HUDEP-2 (cell line): ENCODE data around the gene ARF4.
"Not testable (repeated sequence)": the region's sequence is repeated elsewhere in the genome, so short reads cannot be mapped to it uniquely, and the experiment has no call there.

ENCODE experiments used
- DNase-seq, 76 experiments: peaks; one replicate each; lab custom pipeline; 2025; ENCODE audit not compliant: unreplicated experiment in 76 of 76; lab: John Stamatoyannopoulos, UW

ARF4 gene

DNA sequence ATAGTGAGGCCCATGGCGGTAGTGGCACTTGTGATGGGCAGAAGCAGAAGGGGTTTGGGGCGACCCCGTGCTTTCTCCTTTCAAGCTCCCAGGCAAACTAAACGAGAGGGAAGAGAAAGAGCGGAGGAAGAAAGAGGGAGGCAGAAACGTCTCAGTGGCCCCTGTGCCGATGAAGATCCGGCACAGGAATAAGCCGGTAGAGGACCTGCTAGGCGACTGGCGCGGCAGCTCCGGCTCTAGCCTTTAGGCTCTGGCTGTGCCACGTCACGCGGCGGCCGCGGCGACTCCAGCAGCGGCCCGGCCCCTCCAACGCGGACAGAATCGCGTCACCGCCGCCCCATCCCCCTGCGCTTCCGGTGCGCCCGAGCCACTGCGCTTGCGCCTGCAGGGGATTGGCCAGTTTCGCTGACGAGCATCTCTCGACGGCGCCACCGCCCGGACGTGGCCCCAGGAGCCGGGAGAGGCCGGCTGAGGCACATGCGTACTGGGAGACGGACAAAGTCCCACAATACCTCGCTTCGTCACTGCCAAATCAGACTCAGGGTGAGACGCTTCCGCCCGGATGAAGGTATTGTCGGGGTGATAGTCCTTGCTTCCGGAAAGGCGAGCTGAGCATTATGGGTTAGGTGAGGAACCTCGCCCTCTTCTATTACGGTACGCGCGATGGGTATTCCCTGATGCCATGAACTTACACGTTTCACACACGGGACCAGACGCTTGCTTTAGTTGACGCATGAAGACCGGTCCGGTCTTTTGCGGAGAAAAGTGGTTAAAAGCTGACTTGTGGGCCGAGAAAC is at the start of gene ARF4:
ARF4 (minus strand) TSS at position 218 of the 797 bp plus-strand sequence; CDS start at position 14, 204 bp downstream.
- DNase-seq, result peak; percentile 26 to 100 (median 98)

DNA sequence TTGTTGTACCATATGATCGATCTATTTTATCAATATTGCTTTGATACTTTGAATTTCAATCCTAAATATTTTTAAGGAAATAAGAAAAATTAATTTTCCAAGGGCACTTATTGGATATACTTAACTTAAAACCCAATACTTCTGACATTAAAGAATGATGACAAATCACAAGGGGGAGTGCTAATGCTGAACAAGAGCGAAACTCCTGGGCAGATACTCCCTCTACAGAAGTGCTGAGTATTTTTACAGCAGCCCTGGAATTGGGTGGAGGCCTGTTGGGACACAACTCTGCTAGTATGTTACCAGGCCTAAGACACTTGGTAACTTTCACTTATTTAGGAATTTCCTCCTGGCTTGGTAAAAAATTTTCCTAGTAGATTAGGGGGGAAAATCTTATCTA is 49.6 kb upstream of the ARF4 start:
- peak in 3 of 76 experiments; percentile 9 to 14 (median 13) for DNase-seq

DNA sequence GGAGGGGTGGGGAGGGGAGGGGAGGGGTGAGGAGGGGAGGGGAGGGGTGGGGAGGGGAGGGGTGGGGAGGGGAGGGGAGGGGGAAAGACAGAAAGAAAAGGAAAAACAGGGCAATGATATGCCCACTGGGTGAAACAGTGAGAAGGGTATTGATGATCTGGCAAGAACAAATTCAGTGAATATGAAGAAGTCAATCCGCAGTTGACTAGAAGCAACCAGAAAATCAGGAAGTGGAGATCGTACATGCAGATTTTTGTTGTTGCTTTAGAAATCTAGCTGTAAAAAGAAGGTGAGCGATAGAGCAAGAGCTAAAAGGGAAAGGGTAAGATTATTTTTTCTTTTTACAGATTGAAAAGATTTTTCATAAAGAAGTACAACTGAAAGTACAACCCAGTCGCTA is 47.6 kb upstream of the ARF4 start:
- DNase-seq, result no peak

DNA sequence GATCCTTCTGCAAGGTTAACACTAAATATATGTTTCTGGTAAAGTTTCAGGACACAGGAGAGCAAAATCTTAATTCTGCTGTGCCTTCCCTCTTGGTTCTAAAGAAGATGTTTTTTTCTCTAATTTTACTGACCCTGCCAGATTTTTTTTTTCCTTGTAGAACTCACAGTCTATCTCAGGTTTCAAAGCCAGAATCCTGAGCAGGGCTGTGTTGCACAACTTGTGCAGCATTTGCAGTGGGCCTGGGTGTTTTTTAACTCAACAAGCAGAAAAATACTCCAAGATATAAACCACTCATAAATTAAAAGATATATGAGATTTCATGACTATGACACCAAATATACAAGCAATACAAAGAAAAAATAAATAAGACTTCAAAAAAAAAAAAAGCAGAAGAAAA is 40.2 kb upstream of the ARF4 start:
- no peak for DNase-seq

DNA sequence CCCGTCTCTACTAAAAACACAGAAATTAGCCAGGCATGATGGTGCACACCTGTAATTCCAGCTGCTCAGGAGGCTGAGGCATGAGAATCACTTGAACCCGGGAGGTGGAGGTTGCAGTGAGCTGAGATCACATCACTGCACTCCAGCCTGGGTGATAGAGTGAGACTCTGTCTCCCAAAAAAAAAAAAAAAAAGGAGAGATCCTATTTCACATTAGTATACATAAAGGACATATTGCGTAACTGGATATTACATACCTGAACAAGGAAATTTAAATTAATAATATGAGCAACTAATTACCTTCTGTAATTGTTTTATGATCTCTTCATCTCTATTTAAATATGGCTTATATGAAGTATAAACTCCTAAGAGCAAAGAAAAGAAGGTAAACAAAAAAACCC is 37.1 kb upstream of the ARF4 start:
- not testable (repeated sequence) for DNase-seq

DNA sequence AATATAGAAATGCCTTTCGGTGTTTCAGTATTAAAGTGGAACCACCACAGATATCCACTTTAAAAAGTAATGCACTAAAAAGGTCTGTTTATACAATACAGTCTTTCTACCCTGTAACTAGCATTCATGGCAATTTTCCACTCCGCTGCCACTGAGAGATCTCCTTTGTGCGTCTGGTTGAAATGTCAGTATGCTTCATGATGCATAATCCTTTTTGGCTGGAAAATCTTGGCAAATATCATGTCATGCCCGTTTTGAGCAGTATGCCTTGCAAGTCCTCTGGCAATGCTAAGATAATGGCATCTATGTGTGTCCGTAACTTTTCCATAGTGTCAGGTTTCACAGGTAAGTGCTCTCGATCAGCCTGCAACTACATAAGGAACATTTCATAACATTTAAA is 30.8 kb upstream of the ARF4 start:
- DNase-seq, result no peak

DNA sequence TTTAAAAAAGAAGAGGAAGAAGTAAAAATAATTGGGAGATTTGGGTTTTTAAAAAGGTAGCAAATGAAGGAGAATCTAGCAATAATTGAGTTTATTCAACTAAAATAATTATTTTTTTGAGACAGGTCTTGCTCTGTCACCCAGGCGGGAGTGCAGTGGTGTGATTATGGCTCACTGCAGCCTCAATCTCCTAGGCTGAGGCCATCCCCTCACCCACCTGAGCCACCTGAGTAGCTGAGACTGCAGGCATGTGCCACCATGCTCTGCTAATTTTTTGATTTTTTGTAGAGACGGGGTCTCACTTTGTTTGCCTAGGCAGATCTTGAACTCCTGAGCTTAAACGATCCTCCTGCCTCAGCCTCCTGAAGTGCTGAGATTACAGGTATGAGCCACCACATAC is 27.7 kb upstream of the ARF4 start:
- no peak for DNase-seq

DNA sequence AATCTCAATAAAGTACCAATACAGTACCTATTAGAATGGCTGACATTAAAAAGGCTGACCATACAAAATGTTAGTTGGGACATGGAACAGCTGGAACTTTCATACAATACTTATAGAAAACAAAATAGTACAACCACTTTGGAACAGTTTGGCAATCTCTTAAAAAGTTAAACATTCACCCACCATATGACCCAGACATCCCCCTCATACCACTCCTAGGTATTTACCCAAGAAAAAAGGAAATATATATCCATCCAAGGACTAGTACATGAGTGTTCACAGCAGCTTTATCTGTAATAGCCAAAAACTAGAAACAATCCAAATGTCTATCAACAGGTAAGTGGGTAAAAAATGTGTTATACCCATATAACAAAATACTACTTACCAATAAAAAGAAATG is 25.2 kb upstream of the ARF4 start:
- no peak for DNase-seq

DNA sequence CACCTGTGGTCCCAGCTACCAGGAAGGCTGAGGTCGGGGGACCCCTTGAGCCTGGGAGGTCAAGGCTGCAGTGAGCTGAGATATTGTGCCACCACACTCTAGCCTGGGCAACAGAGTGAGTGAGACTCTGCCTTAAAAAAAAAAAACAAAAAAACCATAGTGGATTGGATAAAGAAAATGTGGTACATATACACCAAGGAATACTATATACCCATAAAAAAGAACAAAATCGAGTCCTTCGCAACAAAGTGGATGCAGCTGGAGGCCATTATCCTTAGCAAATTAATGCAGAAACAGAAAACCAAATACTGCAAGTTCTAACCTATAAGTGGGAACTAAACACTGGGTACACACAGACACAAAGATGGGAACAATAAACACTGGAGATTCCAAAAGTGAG is 20.6 kb upstream of the ARF4 start:
- no peak for DNase-seq

DNA sequence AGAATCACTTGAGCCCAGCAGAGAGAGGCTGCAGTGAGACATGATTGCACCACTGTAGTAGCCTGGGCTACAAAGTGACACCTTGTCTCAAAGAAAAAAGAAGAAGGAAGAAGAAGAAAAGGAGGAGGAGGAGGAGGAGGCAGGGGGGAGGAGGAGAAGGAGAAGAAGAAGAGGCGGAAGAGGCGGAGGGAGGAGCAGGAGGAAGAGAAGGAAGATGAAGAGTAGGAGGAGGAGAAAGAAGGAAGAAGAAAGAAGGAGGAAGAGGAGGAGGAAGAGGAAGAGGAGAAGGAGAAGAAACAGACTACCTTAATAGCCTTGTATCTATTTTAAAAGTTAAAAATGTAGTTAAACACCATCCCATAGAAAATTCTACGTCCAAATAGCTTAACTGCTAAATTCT is 19.1 kb upstream of the ARF4 start:
- no peak for DNase-seq

DNA sequence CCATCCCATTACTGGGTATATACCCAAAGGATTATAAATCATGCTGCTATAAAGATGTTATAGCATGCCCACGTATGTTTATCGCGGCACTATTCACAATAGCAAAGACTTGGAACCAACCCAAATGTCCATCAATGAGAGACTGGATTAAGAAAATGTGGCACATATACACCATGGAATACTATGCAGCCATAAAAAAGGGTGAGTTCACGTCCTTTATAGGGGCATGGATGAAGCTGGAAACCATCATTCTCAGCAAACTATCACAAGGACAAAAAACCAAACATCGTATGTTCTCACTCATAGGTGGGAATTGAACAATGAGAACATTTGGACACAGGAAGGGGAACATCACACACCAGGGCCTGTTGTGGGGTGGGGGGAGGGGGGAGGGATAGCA is 14.7 kb upstream of the ARF4 start:
- DNase-seq, result not testable (repeated sequence)

DNA sequence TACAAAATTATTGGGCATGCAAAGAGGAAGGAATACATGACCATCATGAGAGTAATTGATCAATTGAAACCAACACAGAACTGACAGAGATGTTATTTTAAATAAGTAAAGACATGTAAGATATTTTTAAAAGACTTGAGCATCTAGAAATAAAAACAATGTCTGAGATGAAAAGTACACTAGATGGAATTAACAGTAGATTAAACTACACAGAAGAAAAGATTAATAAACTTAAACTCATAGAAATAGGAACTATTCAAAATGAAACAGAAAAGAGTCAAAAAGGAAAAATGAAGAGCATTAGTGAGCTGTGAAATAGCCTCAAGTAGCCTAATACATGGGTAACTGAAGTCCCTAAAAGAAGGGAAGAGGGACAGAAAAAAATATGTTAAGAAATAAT is 8.5 kb upstream of the ARF4 start:
- no peak for DNase-seq

DNA sequence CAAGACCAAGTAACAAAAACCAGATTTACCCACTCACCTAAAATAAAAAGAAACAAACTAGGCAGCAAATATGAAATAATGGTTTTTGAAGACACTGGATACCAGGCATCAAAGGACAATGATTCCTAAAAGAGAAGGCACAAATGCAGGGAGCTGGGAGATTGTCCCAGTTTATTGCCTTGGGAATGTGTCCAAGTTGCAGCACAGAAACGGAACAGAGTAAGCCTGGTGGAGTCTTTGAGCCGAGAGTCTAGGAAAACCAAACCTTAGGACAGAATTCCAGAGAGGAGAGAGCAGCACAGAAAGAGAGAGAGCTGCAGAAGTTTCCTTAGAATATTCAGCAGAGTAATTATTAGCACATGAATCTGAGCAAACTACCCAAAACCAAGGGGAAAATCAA is 7.8 kb upstream of the ARF4 start:
- DNase-seq, result no peak

DNA sequence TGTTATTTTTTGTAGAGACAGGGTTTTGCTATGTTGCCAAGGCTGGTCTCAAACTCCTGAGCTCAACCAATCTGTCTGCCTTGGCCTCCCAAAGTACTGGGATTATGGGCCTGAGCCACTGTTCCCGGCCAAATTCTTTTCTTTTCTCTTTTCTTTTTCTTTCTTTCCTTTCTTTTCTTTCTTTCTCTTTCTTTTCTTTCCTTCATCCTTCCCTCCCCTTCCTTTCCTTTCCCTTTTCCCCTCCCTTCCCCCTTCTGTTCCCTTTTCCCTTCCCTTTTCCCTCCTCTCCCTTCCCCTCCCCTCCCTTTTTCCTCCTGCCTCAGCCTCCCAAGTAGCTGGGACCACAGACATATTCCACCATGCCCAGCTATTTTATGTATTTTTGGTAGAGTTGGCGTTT is 3.1 kb upstream of the ARF4 start:
- DNase-seq, result no peak

DNA sequence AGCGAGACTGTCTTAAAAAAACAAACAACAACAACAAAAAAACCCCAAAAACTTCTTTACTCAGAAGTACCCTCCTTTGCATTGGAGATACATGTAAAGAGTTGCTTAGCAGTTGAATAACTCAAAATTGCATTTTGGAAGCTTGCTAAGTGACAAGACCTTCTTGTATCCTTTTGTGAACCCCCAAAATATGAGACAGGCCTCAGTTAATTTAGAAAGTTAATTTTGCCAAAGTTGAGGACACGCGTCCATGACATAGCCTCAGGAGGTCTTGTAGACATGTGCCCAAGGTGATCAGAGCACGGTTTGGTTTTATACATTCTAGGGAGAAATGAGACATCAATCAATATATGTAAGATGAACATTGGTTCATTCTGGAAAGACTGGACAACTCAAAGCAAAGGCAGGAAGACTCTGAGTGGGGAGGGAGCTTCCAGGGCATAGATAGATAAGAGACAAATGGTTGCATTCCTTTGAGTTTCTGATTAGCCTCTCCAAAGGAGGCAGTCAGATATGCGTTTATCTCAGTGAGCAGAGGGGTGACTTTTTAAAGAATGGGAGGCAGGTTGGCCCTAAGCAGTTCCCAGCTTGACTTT is 1.7 kb upstream of the ARF4 start:
- peak in 64 of 76 experiments; percentile 4 to 81 (median 46) for DNase-seq

DNA sequence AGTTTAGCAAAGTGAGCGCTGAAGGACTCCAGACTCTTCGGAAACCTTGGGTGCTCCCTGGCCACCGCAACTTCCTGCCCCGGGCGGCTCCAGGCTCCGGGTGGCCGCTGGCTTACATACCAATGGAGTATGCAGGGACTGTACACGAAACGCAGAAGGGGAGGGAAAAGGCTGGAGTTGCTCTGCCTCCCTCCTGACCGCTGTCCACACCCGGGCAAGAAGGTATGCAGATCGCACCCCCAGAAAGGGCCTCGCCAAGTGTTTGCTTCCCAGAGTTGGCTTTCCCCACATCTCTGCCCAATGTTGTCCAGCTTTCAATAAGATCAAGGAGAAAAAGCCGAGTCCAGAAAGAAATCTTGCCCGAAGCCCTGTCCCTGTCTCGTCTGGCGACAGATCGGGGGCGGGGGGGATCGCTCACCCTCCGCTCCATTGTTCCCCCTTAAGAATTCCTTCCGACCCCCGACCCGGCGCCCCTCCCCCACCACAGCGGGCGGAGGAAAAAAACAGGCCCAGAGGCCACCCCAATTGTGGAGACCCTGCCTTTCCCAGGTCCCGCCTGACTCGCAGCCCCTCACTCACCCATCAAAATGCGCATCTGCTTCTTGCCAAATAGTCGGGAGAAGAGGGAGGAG is 533 bp downstream of the ARF4 start:
- DNase-seq, result peak in 66 of 76 experiments; percentile 3 to 68 (median 38)

DNA sequence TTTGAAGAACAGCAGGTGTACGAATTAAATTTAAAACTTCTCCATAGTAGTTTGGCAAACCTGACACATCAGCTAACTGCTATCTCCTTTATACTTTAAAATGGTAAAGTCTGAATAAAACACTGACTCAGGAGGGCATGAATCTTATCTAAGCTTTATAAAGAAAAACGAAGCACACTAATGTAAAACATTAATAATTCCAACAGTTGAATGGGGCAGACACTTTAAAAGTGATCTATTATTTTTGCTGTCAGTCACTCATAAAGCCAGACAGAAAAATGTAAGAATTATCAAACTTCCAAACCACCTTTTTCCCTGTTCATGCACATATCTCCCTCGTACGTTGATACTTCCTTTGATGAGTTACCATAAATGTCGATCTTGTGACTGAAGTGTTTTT is 2.6 kb downstream of the ARF4 start:
- DNase-seq, result no peak

DNA sequence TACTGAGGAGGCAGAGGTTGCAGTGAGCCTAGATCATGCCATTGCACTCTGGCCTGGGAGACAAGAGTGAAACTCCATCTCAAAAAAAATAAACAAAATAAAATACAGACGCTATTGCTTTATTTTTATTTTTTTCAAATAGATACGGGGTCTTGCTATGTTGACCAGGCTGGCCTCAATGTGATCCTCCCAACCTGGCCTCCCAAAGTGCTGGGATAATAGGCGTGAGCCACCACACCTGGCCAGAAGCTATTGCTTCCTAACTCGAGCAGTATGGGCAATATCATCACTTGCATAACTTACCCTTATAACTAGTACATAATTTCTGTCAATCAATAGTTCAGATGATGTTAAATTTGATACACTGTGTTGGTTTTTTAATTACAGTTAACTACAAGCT is 3.0 kb downstream of the ARF4 start:
- no peak for DNase-seq

DNA sequence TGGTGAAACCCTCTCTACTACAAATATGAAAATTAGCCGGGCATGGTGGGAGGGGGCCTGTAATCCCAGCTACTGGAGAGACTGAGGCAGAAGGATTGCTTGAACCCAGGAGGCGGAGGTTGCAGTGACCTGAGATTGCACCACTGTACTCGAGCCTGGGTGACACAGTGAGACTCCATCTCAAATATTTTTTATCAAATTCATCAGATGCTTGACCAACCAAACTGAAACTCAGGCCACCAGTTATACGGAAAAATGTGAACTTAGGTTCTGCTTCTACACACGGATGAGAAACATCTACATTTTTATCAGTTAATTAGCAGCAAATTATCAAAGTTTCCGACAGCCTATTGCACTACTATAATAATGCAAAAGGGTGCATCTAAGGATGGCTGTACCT is 4.8 kb downstream of the ARF4 start:
- DNase-seq, result no peak

DNA sequence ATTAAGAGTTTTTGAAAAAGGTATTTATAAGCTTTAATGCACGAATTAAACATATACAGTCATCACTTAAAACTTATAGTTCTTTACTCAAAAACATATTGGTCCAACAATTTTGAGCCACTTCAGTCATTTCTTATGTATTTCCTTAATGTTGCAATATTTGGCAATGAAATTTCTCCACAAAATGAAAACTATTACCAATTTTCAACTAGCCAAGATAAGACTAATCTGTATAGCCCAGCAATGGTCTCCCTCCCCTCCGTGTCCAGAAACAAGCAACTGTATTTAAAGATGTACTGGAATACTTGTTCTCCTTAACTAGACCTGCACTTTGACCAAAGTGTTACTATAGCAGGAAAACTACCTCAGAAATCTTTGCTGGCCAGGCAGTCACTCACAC is 9.2 kb downstream of the ARF4 start:
- DNase-seq, result peak in 14 of 76 experiments; percentile 5 to 53 (median 19)

DNA sequence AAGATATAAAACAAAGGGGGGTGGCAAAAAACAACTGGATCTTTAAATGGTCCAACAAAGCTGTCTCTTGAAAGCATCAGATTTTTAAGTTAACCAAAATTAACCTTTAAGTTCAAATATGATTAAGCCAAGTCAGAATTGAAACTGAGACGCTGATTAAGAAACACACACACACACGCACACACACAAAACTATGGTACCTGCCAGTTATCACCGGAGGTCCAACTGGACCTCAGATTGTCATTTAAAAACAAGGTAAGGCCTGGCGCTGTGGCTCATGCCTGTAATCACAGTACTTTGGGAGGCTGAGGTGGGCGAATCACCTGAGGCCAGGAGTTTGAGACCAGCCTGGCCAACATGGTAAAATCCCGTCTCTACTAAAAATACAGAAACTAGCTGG is 10.4 kb downstream of the ARF4 start:
- DNase-seq, result no peak

DNA sequence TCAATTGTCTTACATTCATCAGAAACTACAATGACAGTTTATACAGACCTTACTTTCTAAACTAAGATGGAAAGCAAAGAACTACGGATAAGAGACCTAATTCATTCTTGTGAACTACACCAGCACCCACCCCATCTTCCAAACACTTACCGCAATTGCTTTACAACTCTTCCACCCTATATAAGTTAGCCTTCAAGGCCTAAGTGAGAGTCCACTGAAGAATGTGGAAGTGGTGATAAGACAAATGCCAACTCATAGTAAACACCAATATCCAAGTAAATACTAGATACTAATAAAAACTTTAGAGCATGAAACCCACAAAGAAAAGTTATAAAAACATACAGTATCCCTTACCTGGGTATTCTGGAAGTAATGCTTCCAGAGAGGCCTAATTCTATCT is 13.6 kb downstream of the ARF4 start:
- no peak for DNase-seq
